Esophagus (tissue), 2 donors: Measurements from ENCODE around the gene SCARF1. TPM values are rescaled to one million over a fixed set of nuclear protein-coding genes. Genes with fewer than 3 reads are reported as not detected.
A peak's percentile ranks its signal among the peaks of the same experiment; 100 is the strongest.

Experiments used
- H3K27ac ChIP-seq, 2 donors: one replicate each; pipeline ENCODE4 v1.5.1; 2013; ENCODE audit warnings: low read depth in 2 of 2, mild to moderate bottlenecking in 2 of 2, inconsistent platforms in 1 of 2, low read length in 1 of 2, moderate library complexity in 1 of 2
- H3K27me3 ChIP-seq, 2 donors: one replicate each; pipeline ENCODE4 v1.6.1; 2013; ENCODE audit warnings: low read length in 2 of 2, control low read depth in 1 of 2, mild to moderate bottlenecking in 1 of 2; ENCODE audit not compliant: insufficient read depth in 2 of 2, control insufficient read depth in 1 of 2
- H3K36me3 ChIP-seq, 2 donors: one replicate each; pipeline ENCODE4 v1.6.1; 2013; ENCODE audit warnings: low read length in 1 of 2; ENCODE audit not compliant: control insufficient read depth in 2 of 2, insufficient read depth in 2 of 2
- H3K4me1 ChIP-seq, 2 donors: one replicate each; pipeline ENCODE4 v1.6.1; 2013; ENCODE audit warnings: low read length in 1 of 2; ENCODE audit not compliant: control insufficient read depth in 2 of 2, insufficient read depth in 2 of 2
- H3K4me3 ChIP-seq, 2 donors: one replicate each; pipeline ENCODE4 v1.5.1; 2013; ENCODE audit warnings: low read length in 2 of 2, mild to moderate bottlenecking in 2 of 2, low read depth in 1 of 2, moderate library complexity in 1 of 2
- H3K9me3 ChIP-seq, 2 donors: one replicate each; pipeline ENCODE4 v1.6.1; 2013; ENCODE audit warnings: mild to moderate bottlenecking in 2 of 2, low read depth in 1 of 2, low read length in 1 of 2, moderate library complexity in 1 of 2; ENCODE audit not compliant: control insufficient read depth in 2 of 2, insufficient read depth in 1 of 2
- WGBS, 2 donors: extraction: QIAGEN DNeasy Blood & Tissue Kit; methylation state at CpG; one replicate each; pipeline ENCODE4 v1.1.7; 2013; 5-methylcytosine and 5-hydroxymethylcytosine counted together
- polyA plus RNA-seq, 2 donors: library from polyadenylated mRNA; stranded (reverse); fragments of 200-250 nt; gene quantifications; one replicate each; pipeline ENCODE4 v1.2.3, GENCODE V29; 2013
- donor health status: healthy with polysubstance abuse.
- donor health status: Bipolar disorder and iron deficiency.

The SCARF1 gene
- polyA plus RNA-seq, 2 donors = 2.8 TPM

- Histone ChIP-seq H3K27ac (peak overlapping the region; percentile 29 to 66), H3K4me1 (peaks cover 0 to 12% of the 10 kb centered on the region in 2 donors)
These were observed 15.8 kb downstream of the SCARF1 start for GRCh38 chr17:1629504-1630310.

GRCh38 chr17:1628856-1629503, 16.6 kb downstream of the SCARF1 start:
- Histone ChIP-seq H3K27me3 (no peaks in the 10 kb centered on the region), H3K27ac (peak overlapping the region; percentile 65 to 66), H3K36me3 (no peaks in the 10 kb centered on the region), H3K4me1 (peaks cover 0 to 12% of the 10 kb centered on the region in 2 donors), H3K4me3 (peak overlapping the region; percentile 52 to 64), H3K9me3 (no peaks in the 10 kb centered on the region)
- WGBS, 2 donors = 1% methylated on average over 74 to 77 of the region's 77 CpGs

More at GRCh38 chr17:1629504-1630310, 15.8 kb downstream of the SCARF1 start:
- WGBS, 2 donors = 4% methylated on average over 45 of the region's 45 CpGs
- Histone ChIP-seq H3K27me3 (no peaks in the 10 kb centered on the region), H3K36me3 (no peaks in the 10 kb centered on the region), H3K9me3 (no peaks in the 10 kb centered on the region), H3K4me3 (peak overlapping the region; percentile 52 to 64)

- no peaks in the 10 kb centered on the region for H3K36me3 ChIP-seq
- H3K4me3 ChIP-seq = peak within 1 kb of the TSS; percentile 52 to 64
- 0 to 1% methylated on average over 79 to 95 of the region's 95 CpGs for WGBS, 2 donors
- H3K4me1 ChIP-seq = peaks cover 0 to 12% of the 10 kb centered on the region in 2 donors
- no peaks in the 10 kb centered on the region for H3K9me3 ChIP-seq
- H3K27me3 ChIP-seq = no peaks in the 10 kb centered on the region
- H3K27ac ChIP-seq = peak within 1 kb of the TSS; percentile 66 to 72
These were observed 17.3 kb downstream of the SCARF1 start, which contains the start of gene SLC43A2 for GRCh38 chr17:1627982-1628855. SLC43A2 (minus strand) TSS chr17:1628834; CDS start chr17:1627874, 960 bp downstream.

- Histone ChIP-seq H3K4me1 (peaks cover 0 to 12% of the 10 kb centered on the region in 2 donors), H3K27ac (peak overlapping the region in 1 of 2 donors; percentile 62), H3K36me3 (no peaks in the 10 kb centered on the region), H3K27me3 (no peaks in the 10 kb centered on the region), H3K9me3 (no peaks in the 10 kb centered on the region), H3K4me3 (peak overlapping the region; percentile 52 to 64)
- WGBS, 2 donors = 25 to 31% methylated on average over 30 to 39 of the region's 39 CpGs
These were observed 18.1 kb downstream of the SCARF1 start for GRCh38 chr17:1627182-1627981.

GRCh38 chr17:1626333-1626732, 19.2 kb downstream of the SCARF1 start:
- Histone ChIP-seq H3K9me3 (no peaks in the 10 kb centered on the region), H3K36me3 (no peaks in the 10 kb centered on the region), H3K4me3 (no peak overlapping the region), H3K27ac (no peak overlapping the region), H3K4me1 (peaks cover 0 to 12% of the 10 kb centered on the region in 2 donors), H3K27me3 (no peaks in the 10 kb centered on the region)
- WGBS, 2 donors = 51 to 57% methylated on average over 3 of the region's 3 CpGs

- Histone ChIP-seq H3K4me3 (no peak overlapping the region), H3K36me3 (no peaks in the 10 kb centered on the region), H3K9me3 (no peaks in the 10 kb centered on the region), H3K4me1 (peaks cover 0 to 12% of the 10 kb centered on the region in 2 donors), H3K27ac (no peak overlapping the region), H3K27me3 (no peaks in the 10 kb centered on the region)
- 72 to 86% methylated on average over 6 of the region's 6 CpGs for WGBS, 2 donors
These were observed 20.0 kb downstream of the SCARF1 start for GRCh38 chr17:1625581-1625980.

GRCh38 chr17:1625053-1625452, 20.5 kb downstream of the SCARF1 start:
- H3K4me1 ChIP-seq = peaks cover 0 to 12% of the 10 kb centered on the region in 2 donors
- H3K27ac ChIP-seq = no peak overlapping the region

GRCh38 chr17:1624650-1625049, 20.9 kb downstream of the SCARF1 start:
- no peaks in the 10 kb centered on the region for H3K36me3 ChIP-seq
- peaks cover 0 to 10% of the 10 kb centered on the region in 2 donors for H3K4me1 ChIP-seq
- 87 to 90% methylated on average over 12 of the region's 12 CpGs for WGBS, 2 donors
- no peaks in the 10 kb centered on the region for H3K27me3 ChIP-seq
- no peak overlapping the region for H3K4me3 ChIP-seq
- H3K27ac ChIP-seq = no peak overlapping the region
- no peaks in the 10 kb centered on the region for H3K9me3 ChIP-seq

More at GRCh38 chr17:1625053-1625452, 20.5 kb downstream of the SCARF1 start:
- H3K9me3 ChIP-seq = no peaks in the 10 kb centered on the region
- no peak overlapping the region for H3K4me3 ChIP-seq
- no peaks in the 10 kb centered on the region for H3K27me3 ChIP-seq
- H3K36me3 ChIP-seq = no peaks in the 10 kb centered on the region
- 85% methylated on average over 14 of the region's 14 CpGs for WGBS, 2 donors
